Sciatic nerve (tissue), 2 donors: ENCODE data around the gene SERPINE1. TPM values are rescaled to one million over a fixed set of nuclear protein-coding genes. Genes with fewer than 3 reads are reported as not detected.

Source experiments
- ATAC-seq: fragments of 200-7000 bp; cut with Tn5 transposase; one replicate; pipeline ENCODE4 v1.9.1; 2020; ENCODE audit warnings: mild to moderate bottlenecking, moderate library complexity
- DNase-seq: peaks from one replicate; pipeline ENCODE4 v3.0.0-alpha.2; 2020; ENCODE audit warnings: low spot score
- intact Hi-C: fragments of 100-400 bp; cut with DNase I; formaldehyde crosslinking; loops from one replicate; pipeline ENCODE4 v1.14.2; 2022
- total RNA-seq: library from RNA; stranded (reverse); fragmentation: NEBNext Ultra II Directional; extraction: Animal tissue kit (Norgen Biotek cat#: 25700); gene quantifications from one replicate; pipeline ENCODE4 v1.2.1, GENCODE V29; 2021
- donor health status: DM: no; HTN: no; CAD: no.
- donor health status: DM: no; HTN: no; CAD: no.

The SERPINE1 gene
- total RNA-seq, 1 donor from 2014 or later = 7.0 TPM

- intact Hi-C loops = no loop called here
- DNase-seq = no peak
- no peak for ATAC-seq
Measured at GRCh38 chr7:101164071-101164840, 37.4 kb downstream of the SERPINE1 start.

GRCh38 chr7:101165075-101165957 lies 38.4 kb downstream of the SERPINE1 start, which contains the start of gene VGF:
VGF (minus strand) TSS chr7:101165569; CDS start chr7:101164843, 726 bp downstream.
- intact Hi-C loops = no loop called here
- ATAC-seq (peak; percentile 92), DNase-seq (peak; percentile 93)

GRCh38 chr7:101165958-101166647 lies 39.2 kb downstream of the SERPINE1 start:
- intact Hi-C loops = no loop called here
- DNase-seq (no peak), ATAC-seq (no peak)

GRCh38 chr7:101166648-101166908 lies 39.7 kb downstream of the SERPINE1 start:
- DNase-seq (no peak), ATAC-seq (no peak)
- intact Hi-C loops = no loop called here

- intact Hi-C loops = no loop called here
- DNase-seq = no peak
- ATAC-seq = no peak
Measured at GRCh38 chr7:101166909-101167644, 40.2 kb downstream of the SERPINE1 start.

- ATAC-seq = no peak
- no peak for DNase-seq
- intact Hi-C loops = no loop called here
Measured at GRCh38 chr7:101167645-101168411, 40.9 kb downstream of the SERPINE1 start.

GRCh38 chr7:101168412-101169049 lies 41.6 kb downstream of the SERPINE1 start:
- no peak for ATAC-seq
- intact Hi-C loops = no loop called here

GRCh38 chr7:101169110-101169837 lies 42.4 kb downstream of the SERPINE1 start:
- DNase-seq (no peak), ATAC-seq (no peak)
- intact Hi-C loops = no loop called here

More at GRCh38 chr7:101168412-101169049, 41.6 kb downstream of the SERPINE1 start:
- no peak for DNase-seq

GRCh38 chr7:101169838-101170551 lies 43.1 kb downstream of the SERPINE1 start:
- DNase-seq = peak; percentile 81
- ATAC-seq = peak; percentile 51
- intact Hi-C loops = no loop called here

- intact Hi-C loops = no loop called here
- ATAC-seq = no peak
- DNase-seq = no peak
Measured at GRCh38 chr7:101170617-101171441, 43.9 kb downstream of the SERPINE1 start.

GRCh38 chr7:101171442-101171837 lies 44.5 kb downstream of the SERPINE1 start:
- intact Hi-C loops = no loop called here
- no peak for DNase-seq
- ATAC-seq = no peak

GRCh38 chr7:101172005-101172853 lies 45.3 kb downstream of the SERPINE1 start:
- intact Hi-C loops = no loop called here
- no peak for ATAC-seq
- DNase-seq = no peak

GRCh38 chr7:101172854-101173751 lies 46.2 kb downstream of the SERPINE1 start:
- intact Hi-C loops = no loop called here
- DNase-seq = no peak
- ATAC-seq = peak; percentile 40

GRCh38 chr7:101173752-101174244 lies 46.9 kb downstream of the SERPINE1 start:
- intact Hi-C loops = no loop called here
- no peak for ATAC-seq

More at GRCh38 chr7:101173752-101174244, 46.9 kb downstream of the SERPINE1 start:
- no peak for DNase-seq
